ENCODE measurements around the gene MLN.

MLN gene

GRCh38 chr6:33752646-33753015 is 51.2 kb downstream of the MLN start:
- DNase-seq (ENCODE audit: low spot score) = no peak

DNA sequence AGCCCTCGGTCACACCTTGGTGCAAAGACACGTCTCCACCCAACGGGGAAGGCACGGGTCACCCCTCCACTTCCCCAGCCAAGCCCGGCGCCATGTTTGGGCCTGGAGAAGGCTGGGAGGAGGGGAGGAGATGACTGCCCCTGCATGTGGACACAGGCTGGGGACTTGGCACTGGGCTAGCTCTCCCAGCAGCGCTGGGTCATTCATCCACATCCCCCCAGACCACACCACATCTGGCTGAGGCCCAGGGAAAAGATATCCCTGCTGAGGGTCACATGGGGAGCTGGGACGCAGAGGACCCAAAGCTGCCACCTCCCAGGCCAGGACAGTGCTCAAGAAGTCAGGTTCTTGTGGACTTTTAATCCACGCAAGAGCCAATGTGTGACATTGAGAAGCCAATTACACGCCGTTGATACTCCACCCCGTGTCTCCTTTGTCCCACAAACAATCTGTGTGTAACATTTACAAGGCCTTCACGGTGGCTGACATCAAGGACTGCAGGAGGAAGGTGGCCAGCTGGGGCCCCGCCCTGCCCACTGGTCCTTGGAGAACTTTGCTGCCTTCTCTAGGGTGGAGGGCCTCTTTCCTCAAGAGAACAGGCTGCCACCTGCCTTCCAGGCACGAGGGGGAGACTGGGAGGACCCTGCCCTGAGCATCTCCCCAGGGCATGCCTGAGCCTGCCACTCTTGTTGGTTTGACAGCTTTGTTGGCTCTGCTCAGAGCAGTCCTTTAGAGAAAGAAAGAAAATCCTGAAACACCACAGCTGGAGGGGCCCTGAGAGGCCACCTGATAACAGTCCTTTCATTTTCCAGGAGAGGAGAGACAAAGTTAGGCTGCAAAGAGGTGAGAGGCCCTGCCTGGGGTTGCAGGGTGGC is 51.8 kb downstream of the MLN start:
- DNase-seq (ENCODE audit: low spot score) = no peak

DNA sequence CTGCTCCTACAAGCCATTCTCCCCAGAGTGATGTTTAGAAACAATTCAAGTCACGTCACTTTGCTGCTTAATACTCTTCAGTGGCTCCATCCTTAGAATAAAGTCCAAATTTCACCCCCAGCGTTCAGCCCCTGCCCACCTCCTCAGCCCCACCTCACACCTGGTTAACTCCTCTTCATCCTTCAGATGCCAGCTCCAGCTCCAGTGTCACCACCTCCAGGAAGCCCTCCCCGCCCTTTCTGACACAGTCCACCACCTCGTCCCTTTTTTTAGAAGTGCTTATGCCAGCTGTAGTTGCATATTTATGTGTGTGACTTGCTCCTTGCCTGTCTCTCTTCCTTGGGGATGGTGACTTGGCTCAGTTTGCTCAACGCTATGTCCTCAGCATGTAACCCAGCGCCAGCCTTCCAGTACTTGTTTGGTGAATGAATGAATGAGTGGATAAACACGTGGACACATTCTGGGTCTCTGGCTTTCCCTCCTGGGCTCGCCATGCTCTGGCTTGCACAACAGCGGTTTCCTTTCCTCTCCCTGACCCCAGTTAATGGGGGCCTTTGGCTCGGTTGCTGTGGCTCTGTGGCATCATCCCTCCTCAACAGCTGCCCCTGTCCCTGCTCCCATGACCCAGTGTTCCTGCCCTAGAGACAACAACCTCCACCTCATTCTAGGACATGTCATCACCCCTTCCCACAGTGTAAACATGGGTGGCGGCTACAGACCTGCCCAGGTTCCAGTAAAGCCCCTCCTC is 53.4 kb downstream of the MLN start:
- no peak for DNase-seq (ENCODE audit: low spot score)

- DNase-seq (ENCODE audit: low spot score) = no peak
These were observed 54.4 kb downstream of the MLN start for GRCh38 chr6:33749401-33749800.

DNA sequence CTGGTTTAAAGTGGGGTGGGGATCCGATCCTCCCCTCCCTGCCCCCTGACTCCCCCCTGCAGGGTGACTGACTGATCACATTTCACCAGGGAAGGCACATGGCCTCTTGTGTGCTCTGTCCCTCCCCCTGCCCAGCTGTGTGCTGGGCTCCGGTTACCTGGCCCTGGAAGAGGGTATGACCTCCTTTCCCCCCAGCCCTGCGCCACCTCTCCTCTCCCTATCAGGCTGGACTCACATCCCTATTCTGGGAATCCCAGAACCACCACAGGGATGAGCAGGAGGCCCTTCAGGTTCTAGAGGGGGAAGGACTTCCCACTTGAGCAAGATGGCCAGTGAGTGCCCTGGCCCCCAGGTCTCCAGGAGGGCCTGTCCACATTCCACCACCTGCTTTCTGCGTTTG is 55.0 kb downstream of the MLN start:
- no peak for DNase-seq (ENCODE audit: low spot score)

DNA sequence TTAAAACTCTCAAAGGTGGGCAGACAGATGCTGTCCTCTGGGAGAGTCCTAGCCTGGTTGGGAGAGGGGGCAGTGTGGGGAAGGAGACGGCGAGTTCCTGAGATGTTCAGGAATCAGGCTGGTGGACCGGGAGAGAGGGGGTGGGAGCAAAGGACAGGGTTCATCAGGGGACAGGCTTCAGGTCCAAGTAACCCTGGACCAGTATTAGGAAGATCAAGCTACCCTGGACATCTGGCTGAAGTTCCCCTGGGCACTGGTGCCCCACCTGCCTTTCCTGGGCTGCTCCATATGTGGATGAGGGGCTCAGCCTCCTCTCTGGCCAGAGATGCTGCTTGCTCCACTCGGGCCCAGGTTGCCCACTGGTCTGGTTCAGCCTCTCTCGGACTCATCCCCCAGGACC is 56.0 kb downstream of the MLN start:
- DNase-seq (ENCODE audit: low spot score) = no peak

DNA sequence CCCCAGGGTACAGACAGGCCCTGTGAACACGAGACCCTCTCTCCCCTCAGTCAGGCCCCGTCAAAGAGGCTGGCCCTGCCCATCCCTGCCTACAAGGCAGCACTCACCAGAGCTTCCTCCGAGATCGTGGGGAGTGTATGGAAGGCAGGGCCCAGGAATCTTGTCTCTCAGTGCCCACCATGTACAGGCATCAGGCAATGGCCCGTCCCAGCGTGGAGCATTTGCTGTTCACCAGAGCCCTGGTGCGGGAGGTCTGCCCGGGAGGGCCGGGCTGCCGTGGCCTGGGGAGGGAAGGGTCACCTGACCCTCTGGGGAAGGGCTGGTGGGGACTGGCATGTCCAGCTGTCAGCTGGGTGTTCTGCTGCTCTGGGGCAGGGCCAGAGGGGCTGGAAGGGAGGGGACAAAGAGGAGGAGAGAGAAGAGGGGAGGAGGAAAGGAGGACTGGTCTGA is 57.1 kb downstream of the MLN start, which contains the start of gene IP6K3:
Gene IP6K3, minus strand, starts transcription at position 255 of the 450 bp plus-strand sequence. CDS start 11,429 bp downstream, outside the sequence.
- DNase-seq (ENCODE audit: low spot score) = peak; percentile 87

DNA sequence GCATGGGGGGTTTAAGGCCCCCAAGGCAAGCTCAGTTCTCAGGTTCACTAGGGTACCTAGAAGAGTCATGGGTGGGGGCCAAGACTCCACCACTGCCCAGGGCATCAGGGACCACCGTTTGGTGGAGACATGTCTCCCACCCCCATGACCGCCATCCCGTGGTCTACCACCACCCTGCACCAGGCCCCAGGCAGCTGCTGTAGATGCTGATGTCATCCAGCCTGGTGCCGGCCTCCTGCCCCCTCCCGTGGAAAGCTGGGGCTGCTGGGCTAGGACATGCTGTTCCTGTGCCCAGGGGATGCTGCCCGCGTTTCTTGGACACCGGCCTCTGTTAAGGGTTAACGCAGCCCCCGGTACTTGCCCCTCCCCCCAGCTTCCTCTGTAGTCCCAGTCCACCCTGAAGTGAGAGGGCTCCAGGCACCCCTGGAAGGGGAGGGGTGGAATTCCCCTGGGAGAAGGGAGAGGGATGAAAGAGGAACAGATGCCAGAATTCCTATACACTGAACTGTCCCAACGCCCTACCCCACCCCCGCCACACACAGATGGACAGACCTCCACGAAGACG is 57.7 kb downstream of the MLN start:
- DNase-seq (ENCODE audit: low spot score) = peak; percentile 77

GRCh38 chr6:33745548-33745947 is 58.3 kb downstream of the MLN start:
- no peak for DNase-seq (ENCODE audit: low spot score)

DNA sequence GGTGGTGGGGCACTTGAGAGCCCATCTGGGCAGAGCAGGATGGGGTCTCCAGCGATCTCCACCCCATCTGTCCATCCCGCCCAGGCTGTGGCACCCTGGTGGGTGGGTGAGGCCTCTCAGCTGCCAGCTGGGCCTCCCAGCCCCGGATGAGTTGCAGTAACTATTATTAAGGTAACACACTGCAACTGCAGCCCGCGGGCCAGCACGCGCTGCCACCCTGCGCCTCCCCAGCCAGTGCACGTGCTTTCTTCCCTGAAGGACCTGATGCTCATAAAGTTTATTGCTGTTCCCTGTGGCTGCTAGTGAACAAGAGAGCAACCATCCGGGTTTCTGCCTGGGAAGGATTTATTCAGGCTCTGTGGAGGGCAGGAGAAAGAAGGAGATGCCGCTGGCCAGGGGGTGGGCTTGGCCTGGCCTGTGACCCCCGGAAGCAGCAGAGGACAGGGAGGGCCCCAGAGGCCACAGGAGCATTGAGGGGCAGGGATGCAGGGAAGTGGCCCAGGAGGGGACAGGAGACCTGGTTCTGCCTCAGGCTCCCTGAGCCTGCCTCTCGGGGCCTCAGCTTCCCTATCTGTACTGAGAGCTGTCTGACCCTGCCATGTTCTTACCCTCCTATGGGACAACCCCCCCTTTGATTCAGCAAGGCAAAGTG is 58.8 kb downstream of the MLN start:
- no peak for DNase-seq (ENCODE audit: low spot score)
